KMS-11 (cell line): Measurements from ENCODE around the gene TBC1D2B.
A peak's percentile ranks its signal among the peaks of the same experiment; 100 is the strongest.

ENCODE experiments used
- H2AFZ ChIP-seq: fragments of 200-600 bp; sonication (generic); 2 replicates; pipeline ENCODE4 v1.6.1; 2016; ENCODE audit warnings: antibody characterized with exemption, mixed run types, low read depth
- H3K27ac ChIP-seq: fragments of 200-600 bp; sonication (generic); 2 replicates; pipeline ENCODE4 v1.6.1; 2016; ENCODE audit warnings: mild to moderate bottlenecking, mixed run types
- H3K27me3 ChIP-seq: fragments of 200-600 bp; sonication (generic); 2 replicates; pipeline ENCODE4 v1.6.1; 2017; ENCODE audit warnings: mild to moderate bottlenecking, low read depth, mixed run types, moderate library complexity; ENCODE audit not compliant: insufficient read depth
- H3K36me3 ChIP-seq: fragments of 200-600 bp; sonication (generic); 2 replicates; pipeline ENCODE4 v1.6.1; 2017; ENCODE audit warnings: mild to moderate bottlenecking, mixed run types; ENCODE audit not compliant: insufficient read depth
- H3K4me1 ChIP-seq: fragments of 200-600 bp; sonication (generic); 2 replicates; pipeline ENCODE4 v1.6.1; 2016; ENCODE audit warnings: mild to moderate bottlenecking, low read depth, mixed run types; ENCODE audit not compliant: poor library complexity, severe bottlenecking
- H3K4me2 ChIP-seq: fragments of 200-600 bp; sonication (generic); 2 replicates; pipeline ENCODE4 v1.7.0; 2016; ENCODE audit warnings: mild to moderate bottlenecking, mixed run types
- H3K4me3 ChIP-seq: fragments of 200-600 bp; sonication (generic); IDR thresholded peaks from 2 replicates; pipeline ENCODE4 v1.6.1; 2017; ENCODE audit warnings: low read depth, low read length, mixed read lengths; ENCODE audit not compliant: insufficient read depth
- H3K79me2 ChIP-seq: fragments of 200-600 bp; sonication (generic); 2 replicates; pipeline ENCODE4 v1.6.1; 2016; ENCODE audit warnings: low read depth, mixed run types; ENCODE audit not compliant: insufficient read depth
- H3K9ac ChIP-seq: fragments of 200-600 bp; sonication (generic); 2 replicates; pipeline ENCODE4 v1.6.1; 2016; ENCODE audit warnings: mild to moderate bottlenecking, mixed run types
- H4K20me1 ChIP-seq: fragments of 200-600 bp; sonication (generic); 2 replicates; pipeline ENCODE4 v1.6.1; 2016; ENCODE audit warnings: mild to moderate bottlenecking, mixed run types; ENCODE audit not compliant: insufficient read depth
- TF ChIP-seq, protein P1 (sequence below): fragments of 200-600 bp; sonication (generic); conservative IDR thresholded peaks from 2 replicates; pipeline ENCODE4 v1.6.1; 2017; ENCODE audit warnings: low read depth, mild to moderate bottlenecking, antibody characterized with exemption, low read length, moderate library complexity, mixed read lengths

Gene TBC1D2B

GRCh38 chr15:78079298-78080087 is 2.0 kb upstream of the TBC1D2B start:
- Histone ChIP-seq H3K9ac (no peak overlapping the region), H3K27ac (no peak overlapping the region), H3K27me3 (no peaks in the 10 kb centered on the region), H3K4me1 (peaks cover 25% of the 10 kb centered on the region), H3K4me3 (no peak overlapping the region), H4K20me1 (no peaks in the 10 kb centered on the region), H3K79me2 (0 out of 2 replicates have a peak, but pooled peaks cover 6% of the 10 kb centered on the region), H3K36me3 (no peaks in the 10 kb centered on the region), H2AFZ (no peak overlapping the region), H3K4me2 (no peak overlapping the region)
- TF ChIP-seq, protein P1, sequence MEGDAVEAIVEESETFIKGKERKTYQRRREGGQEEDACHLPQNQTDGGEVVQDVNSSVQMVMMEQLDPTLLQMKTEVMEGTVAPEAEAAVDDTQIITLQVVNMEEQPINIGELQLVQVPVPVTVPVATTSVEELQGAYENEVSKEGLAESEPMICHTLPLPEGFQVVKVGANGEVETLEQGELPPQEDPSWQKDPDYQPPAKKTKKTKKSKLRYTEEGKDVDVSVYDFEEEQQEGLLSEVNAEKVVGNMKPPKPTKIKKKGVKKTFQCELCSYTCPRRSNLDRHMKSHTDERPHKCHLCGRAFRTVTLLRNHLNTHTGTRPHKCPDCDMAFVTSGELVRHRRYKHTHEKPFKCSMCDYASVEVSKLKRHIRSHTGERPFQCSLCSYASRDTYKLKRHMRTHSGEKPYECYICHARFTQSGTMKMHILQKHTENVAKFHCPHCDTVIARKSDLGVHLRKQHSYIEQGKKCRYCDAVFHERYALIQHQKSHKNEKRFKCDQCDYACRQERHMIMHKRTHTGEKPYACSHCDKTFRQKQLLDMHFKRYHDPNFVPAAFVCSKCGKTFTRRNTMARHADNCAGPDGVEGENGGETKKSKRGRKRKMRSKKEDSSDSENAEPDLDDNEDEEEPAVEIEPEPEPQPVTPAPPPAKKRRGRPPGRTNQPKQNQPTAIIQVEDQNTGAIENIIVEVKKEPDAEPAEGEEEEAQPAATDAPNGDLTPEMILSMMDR = no peak

DNA sequence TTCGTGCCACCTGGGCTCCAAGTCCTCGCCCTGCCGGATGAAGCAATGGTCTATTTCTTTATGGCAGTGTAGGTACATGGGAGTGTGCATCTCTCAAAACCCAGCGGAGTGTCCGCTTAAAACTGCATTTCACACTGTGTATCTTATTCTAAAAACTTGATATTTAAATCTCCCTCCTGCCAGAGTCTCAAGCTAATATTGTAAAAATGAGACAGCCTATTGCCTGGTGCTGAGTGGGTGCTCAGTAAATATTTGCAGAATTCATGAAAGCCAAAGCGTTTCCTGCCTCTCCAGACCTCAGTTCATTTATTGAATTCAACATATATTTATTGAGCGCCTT is 330 bp upstream of the TBC1D2B start:
- TF ChIP-seq, protein P1 = no peak

GRCh38 chr15:78076231-78077052 is 1.1 kb downstream of the TBC1D2B start:
- Histone ChIP-seq H3K4me2 (peak overlapping the region; percentile 84), H4K20me1 (no peaks in the 10 kb centered on the region), H3K27me3 (no peaks in the 10 kb centered on the region), H3K4me1 (peaks cover 16% of the 10 kb centered on the region), H3K79me2 (0 out of 2 replicates have a peak, but pooled peaks cover 6% of the 10 kb centered on the region), H3K36me3 (no peaks in the 10 kb centered on the region), H2AFZ (peak overlapping the region; percentile 64), H3K27ac (no peak overlapping the region), H3K9ac (peak overlapping the region; percentile 32; the same call in 1 of the 2 replicates), H3K4me3 (no peak overlapping the region)
- TF ChIP-seq, protein P1 = no peak

More for the DNA sequence above, 330 bp upstream of the TBC1D2B start:
- Histone ChIP-seq H3K27ac (no peak overlapping the region), H3K27me3 (no peaks in the 10 kb centered on the region), H3K4me3 (no peak overlapping the region), H3K36me3 (no peaks in the 10 kb centered on the region), H3K9ac (no peak overlapping the region), H3K4me2 (peak overlapping the region; percentile 58), H3K4me1 (peaks cover 16% of the 10 kb centered on the region), H2AFZ (peak overlapping the region; percentile 75), H3K79me2 (0 out of 2 replicates have a peak, but pooled peaks cover 6% of the 10 kb centered on the region), H4K20me1 (no peaks in the 10 kb centered on the region)

DNA sequence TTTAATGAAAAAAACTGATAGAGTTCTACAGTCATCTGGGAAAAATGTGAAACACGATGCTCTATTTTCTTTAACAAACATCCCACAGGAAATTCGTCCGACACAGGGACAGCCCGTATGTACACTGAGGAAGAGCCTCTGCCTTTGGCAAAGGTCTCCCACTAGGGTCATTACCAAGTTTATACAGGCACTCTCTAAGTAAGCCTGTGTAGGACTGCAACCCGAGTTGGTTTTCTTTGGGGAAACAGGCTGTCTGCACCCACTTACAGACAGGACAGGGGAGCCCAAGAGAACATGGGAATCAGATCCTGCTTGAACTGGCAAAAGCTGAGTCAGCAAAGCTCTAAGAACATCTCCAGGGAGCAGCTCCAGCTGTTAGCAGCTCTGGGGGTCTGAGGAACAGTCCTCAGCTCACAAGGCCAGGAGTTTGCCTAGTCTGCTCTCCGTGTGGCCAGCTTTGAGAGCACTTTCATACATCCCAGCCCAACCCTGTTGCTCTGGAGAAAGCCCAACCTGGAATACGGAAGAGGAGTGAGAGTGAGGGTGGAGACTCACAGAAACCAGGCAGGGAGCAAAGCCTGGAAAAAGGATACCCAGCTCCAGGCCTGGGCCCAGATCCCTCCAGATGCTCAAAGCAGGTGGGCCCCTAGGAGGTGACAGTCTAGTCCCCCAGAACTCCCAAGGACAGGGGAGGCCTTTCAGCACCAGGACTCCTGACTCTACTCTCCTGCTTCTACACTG is 1.9 kb downstream of the TBC1D2B start:
- Histone ChIP-seq H4K20me1 (no peaks in the 10 kb centered on the region), H3K4me2 (peak overlapping the region; percentile 84; the same call in 1 of the 2 replicates), H3K4me3 (no peak overlapping the region), H3K36me3 (no peaks in the 10 kb centered on the region), H3K4me1 (peaks cover 17% of the 10 kb centered on the region), H3K27ac (no peak overlapping the region), H3K27me3 (no peaks in the 10 kb centered on the region), H3K79me2 (0 out of 2 replicates have a peak, but pooled peaks cover 6% of the 10 kb centered on the region), H2AFZ (no peak overlapping the region), H3K9ac (no peak overlapping the region)
- TF ChIP-seq, protein P1 = no peak
